ENCODE results near the gene BLOC1S3.
"Not testable (repeated sequence)": the region's sequence is repeated elsewhere in the genome, so short reads cannot be mapped to it uniquely, and the experiment has no call there.

BLOC1S3 gene

GRCh38 chr19:45186509-45187334 lies 8.1 kb downstream of the BLOC1S3 start:
- DNase-seq, result no peak

- DNase-seq, result no peak
These were observed 9.0 kb downstream of the BLOC1S3 start for GRCh38 chr19:45187421-45188100.

- no peak for DNase-seq
These were observed 11.4 kb downstream of the BLOC1S3 start for GRCh38 chr19:45189971-45190370.

- no peak for DNase-seq
These were observed 12.8 kb downstream of the BLOC1S3 start for GRCh38 chr19:45191375-45191774.

- DNase-seq, result no peak
These were observed 17.2 kb downstream of the BLOC1S3 start for GRCh38 chr19:45195764-45196163.

- no peak for DNase-seq
These were observed 22.0 kb downstream of the BLOC1S3 start for GRCh38 chr19:45200568-45200967.

- no peak for DNase-seq
These were observed 24.1 kb downstream of the BLOC1S3 start for GRCh38 chr19:45202637-45203036.

- no peak for DNase-seq
These were observed 27.2 kb downstream of the BLOC1S3 start for GRCh38 chr19:45205810-45206209.

- DNase-seq, result no peak
These were observed 27.7 kb downstream of the BLOC1S3 start for GRCh38 chr19:45206328-45206727.

GRCh38 chr19:45211751-45212381 lies 33.3 kb downstream of the BLOC1S3 start:
- no peak for DNase-seq

- no peak for DNase-seq
These were observed 34.4 kb downstream of the BLOC1S3 start for GRCh38 chr19:45213031-45213430.

- DNase-seq, result no peak
These were observed 37.0 kb downstream of the BLOC1S3 start for GRCh38 chr19:45215391-45216191.

GRCh38 chr19:45216667-45217066 lies 38.1 kb downstream of the BLOC1S3 start:
- DNase-seq, result no peak

- DNase-seq, result no peak
These were observed 38.8 kb downstream of the BLOC1S3 start for GRCh38 chr19:45217193-45217956.

GRCh38 chr19:45217957-45218334 lies 39.4 kb downstream of the BLOC1S3 start:
- no peak for DNase-seq

GRCh38 chr19:45218426-45218825 lies 39.8 kb downstream of the BLOC1S3 start:
- no peak for DNase-seq

GRCh38 chr19:45218911-45219743 lies 40.5 kb downstream of the BLOC1S3 start:
- no peak for DNase-seq

- no peak for DNase-seq
These were observed 44.1 kb downstream of the BLOC1S3 start for GRCh38 chr19:45222724-45223123.

- DNase-seq, result no peak
These were observed 45.3 kb downstream of the BLOC1S3 start for GRCh38 chr19:45223879-45224278.

GRCh38 chr19:45224645-45225044 lies 46.1 kb downstream of the BLOC1S3 start:
- DNase-seq, result no peak

- not testable (repeated sequence) for DNase-seq
These were observed 50.5 kb downstream of the BLOC1S3 start for GRCh38 chr19:45229056-45229455.
